Stimulated activated CD4-positive, alpha-beta T cell treated with anti-CD3 and anti-CD28 coated beads, Interleukin-2, amount 100 ng/mL, for 24 hours (primary cell): ENCODE measurements around the gene CTPS1.

Experiments
- DNase-seq, 2 donors: peaks; one replicate each; pipeline ENCODE4 v3.0.0-alpha.2; 2020

CTPS1 gene

DNA sequence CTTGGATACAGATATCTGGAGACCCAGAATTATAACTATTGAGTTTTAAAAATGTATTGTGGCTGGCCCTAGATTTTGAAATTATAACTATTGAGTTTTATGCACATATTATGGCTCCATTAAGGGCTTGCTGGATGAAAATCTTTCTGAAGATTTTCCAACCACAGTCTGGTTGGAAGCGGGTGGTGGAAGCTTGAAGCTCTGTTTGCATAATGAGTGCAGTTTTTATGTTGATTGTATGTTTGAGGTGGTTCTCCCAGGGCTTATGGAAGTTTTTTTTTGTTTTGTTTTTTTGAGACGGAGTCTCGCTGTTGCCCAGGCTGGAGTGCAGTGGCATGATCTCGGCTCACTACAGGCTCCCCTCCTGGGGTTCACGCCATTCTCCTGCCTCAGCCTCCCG is 10.1 kb upstream of the CTPS1 start:
- no peak for DNase-seq

DNA sequence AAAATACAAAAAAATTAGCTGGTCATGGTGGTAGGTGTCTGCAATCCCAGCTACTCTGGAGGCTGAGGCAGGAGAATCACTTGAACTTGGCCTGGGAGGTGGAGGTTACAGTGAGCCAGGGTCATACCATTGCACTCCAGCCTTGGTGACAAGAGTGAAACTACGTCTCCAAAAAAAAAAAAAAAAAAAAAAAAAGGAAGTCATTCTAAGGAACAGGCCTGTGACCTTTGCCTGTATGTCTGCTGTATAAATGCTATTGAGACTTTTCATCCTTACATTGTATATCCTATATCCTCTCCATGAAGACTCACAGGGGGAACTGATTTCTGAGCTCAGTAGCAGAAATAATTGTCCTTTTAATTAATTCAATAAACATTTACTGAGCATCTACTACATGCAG is 7.5 kb upstream of the CTPS1 start:
- no peak for DNase-seq

DNA sequence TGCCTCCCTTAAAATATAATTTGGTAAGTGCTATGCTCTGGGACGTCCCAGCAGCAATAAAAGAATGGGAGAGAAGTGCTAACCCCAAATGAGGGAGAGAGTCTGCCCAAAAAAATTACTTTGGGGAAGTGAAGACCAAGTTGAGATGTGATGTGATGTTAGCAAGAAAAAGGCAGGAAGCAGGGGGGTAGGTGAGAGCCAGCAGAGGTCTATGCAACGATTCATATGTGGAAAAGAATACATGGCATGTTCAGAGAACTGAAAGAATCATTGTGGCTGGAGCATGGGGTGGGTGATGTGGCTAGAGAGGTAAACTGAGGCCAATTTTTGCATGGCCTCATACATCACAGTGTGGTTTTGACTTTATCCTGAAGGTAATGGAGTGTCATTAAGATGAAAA is 5.6 kb upstream of the CTPS1 start:
- no peak for DNase-seq

DNA sequence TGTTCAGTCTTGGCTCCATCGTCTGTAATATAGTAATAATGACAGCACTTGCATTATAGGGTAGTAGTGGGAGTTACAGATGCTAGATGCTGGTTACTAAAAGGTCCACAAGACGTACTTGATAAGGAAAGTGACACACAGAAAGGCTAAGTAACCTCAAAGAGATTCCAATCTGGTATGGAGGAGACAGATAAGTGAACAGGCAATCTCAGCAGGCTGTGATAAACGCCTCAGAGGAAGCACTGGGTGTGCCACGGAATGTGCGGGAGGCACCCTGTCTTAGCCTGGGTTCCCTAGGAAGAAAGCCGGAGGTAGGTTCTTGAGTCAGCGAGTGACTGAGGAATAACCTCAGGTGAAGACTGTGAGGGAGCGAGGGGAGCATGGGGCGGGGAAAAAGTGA is 4.6 kb upstream of the CTPS1 start:
- DNase-seq = no peak

DNA sequence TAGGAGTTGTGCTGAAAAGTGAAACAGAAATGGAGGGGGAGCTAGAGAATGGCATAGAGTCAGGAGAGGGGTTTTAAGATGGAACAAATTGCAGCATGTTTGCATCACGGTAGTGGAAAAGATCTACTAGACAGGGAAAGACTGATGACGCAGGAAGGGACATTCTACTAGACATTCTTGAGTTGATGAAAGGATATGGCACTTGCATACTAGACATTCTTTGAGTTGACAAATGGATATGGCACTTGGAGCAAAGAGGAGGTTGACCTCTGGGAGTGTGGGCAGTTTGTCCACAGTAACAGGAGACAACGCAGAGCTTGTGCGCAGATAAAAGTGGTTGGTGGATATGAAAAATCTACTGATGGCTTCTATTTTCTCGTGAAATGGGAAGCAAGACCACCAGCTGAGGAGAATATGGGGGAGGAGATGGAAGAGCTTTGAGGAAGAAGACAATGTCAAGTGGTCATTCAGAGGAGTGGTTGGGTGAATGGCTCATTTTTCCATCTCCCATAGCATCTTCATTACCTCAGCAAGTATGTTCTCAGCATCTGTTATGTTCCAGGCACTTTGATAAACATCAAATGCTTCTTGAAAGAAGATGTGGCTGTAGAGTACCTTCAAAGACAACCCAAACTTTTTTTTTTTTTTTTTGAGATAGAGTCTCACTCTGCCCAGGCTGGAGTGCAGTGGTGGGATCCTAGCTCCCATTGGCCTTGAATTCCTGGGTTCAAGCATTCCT is 2.4 kb upstream of the CTPS1 start:
- no peak for DNase-seq

DNA sequence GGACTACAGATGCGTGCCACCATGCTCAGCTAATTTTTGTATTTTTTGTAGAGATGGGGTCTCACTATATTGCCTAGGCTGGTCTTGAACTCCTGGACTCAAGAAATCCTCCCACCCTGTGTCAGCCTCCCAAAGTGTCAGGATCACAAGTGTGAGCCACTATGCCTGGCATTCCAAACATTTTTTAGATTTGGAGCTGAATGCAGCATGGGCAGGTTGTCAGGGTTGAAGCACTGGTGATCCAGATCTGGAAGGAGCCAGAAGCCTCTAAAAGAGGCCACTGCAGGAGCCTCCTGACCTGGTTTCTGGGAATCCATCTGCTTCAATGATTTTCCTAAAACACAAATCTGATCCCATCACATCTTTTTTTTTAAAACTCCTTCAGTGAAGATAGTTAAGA is 1.8 kb upstream of the CTPS1 start:
- no peak for DNase-seq

DNA sequence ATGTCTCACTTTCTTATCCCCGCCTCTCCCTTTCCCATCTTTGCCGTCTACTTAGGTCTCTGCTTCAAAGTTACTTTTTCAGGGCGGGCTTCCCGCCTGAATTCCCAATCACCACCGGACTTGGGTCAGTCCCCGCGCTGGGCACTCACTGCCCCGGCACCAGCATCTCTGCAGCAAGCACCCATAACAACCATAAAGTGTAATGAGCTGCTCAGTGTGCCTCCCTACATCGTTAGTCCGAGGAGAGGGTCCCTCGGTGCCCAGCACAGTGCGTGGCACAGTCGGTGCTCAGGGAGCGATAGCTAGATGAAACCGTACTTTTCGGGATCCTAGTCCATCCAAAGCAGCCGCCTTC is 633 bp upstream of the CTPS1 start:
- peak in 1 of 2 donors; percentile 19 for DNase-seq

DNA sequence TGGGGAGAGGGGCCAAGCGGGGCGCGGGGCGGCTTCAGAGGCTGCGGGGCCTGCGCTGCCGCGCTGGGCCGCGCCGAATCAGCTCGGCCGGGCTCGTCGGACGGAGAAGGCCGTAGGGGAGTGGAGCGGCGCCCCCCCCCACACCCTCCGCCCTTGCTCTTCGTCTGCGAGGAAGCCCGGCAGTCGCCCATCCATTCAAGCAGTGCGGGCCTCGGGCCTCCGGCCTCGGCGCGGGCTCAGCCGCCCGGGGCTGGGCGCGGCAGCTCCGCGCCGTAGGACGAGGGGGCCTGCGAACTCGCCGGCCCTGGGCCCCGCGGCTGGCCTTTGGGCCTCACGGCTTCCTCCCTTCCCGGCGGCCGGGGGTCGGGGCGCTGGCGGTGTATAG is 564 bp downstream of the CTPS1 start:
- no peak for DNase-seq

DNA sequence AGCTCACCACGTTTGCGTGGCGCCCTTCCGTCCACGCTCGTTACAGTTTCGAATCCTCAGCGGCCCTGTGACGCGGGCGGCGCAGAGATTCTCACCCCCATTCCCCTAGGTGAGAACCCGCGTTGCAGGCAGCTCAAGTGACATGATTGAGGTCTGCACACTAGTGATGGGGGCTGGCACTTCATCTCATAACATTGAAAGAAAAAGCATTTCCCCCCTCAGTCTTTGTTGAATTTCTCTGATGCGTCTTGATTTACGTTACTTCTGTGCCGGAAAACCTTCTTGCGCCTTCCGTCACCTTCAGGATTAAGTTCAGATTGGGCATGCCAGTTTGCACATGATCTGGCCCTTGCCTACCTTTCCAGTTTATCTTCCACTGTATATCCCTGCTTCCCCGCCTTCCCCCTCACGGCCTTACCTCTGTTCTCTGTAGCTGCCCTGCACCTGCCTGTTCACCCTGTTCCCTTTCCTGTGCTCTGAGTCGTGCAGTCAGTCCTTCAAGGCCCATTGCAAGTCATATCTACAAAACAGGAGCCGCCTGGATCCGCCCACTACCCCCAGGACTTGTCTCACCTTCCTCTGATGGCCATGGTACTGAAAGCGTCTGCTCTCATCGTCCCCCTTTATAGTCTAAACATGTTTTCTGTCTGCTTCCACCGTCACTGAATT is 1.1 kb downstream of the CTPS1 start:
- peak; percentile 58 to 59 for DNase-seq

DNA sequence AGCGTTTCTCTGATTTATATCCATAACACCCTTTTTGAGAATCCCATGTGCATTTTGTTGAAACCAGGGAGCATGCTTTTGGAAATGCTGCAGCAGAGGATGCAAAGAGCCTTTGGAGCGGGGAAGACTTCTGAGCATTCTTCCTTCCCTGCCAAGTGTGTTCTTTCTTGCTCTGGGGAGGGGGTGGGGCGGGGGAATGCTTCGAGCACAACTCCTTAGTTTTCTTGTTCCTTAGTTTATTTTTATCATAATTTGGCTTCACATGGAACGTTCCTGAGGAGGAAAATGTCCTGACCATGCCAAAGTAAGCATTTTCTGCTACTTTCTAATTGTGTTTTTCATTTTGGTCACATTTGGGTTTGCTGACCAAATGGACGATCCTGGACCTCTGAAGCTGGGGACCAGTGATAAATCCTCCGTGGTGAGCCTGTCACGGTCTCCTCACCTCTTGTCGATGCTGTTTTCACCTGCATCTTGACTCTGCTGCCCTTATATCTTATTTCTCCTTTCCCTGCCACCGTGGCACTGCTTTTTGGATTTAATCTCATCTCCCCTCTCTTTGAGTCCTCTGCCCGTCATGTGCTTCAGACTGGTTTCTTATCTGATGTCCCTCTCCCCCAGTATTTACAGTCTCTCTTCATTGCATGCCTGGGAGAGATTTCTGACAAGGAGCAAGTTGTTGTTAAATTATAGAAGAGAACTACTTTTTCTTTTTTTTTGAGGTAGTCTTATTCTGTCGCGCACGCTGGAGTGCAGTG is 2.4 kb downstream of the CTPS1 start:
- no peak for DNase-seq

DNA sequence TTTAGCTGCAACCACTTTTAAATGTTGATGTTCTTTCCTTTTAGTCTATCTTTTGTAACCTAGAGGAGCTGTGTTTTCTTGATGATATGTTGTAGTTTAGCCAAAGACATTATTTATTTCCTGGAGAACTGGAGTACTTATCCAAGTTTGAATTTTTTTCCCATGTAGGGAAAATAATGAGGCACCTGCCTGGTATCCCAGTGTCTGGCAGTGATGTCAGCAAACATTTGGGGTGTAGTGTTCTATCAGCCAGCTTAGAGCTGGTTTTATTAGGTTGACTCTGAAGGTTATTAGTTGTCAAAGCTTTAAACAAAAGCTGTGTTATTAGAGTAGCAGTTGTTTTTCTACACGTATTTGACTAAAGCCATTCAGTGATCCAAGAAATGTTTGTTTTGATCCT is 3.2 kb downstream of the CTPS1 start:
- no peak for DNase-seq

DNA sequence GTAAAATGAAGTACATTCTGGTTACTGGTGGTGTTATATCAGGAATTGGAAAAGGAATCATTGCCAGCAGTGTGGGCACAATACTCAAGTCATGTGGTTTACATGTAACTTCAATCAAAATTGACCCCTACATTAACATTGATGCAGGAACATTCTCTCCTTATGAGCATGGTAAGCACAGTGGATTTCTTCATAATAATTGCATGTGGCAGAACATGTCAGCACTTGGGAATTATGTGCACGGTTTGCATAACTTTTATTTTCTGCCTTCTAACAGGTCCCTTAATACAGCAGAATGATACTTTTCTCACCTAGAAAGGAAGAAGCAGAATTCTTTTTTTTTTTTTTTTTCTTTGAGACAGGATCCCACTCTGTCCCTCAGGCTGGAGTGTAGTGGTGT is 3.8 kb downstream of the CTPS1 start:
- no peak for DNase-seq

DNA sequence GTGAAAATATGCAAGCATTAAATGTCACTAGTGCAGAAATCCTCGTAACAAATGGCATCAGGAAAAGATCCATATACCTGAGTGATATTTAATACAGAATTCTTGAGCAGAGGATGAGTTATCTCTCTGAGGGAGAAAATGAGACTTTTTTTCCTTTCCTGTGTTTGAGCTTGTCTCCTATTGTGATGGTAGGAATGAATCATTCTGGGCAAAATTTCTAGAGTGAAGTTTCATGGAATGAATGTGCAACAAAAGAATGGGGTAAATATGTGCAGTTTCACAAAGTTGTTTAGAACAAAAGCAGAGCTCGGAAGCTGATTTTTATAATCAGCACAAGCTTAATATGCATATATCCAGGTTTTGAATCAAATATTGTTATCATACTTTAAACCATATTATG is 4.6 kb downstream of the CTPS1 start:
- DNase-seq = no peak

DNA sequence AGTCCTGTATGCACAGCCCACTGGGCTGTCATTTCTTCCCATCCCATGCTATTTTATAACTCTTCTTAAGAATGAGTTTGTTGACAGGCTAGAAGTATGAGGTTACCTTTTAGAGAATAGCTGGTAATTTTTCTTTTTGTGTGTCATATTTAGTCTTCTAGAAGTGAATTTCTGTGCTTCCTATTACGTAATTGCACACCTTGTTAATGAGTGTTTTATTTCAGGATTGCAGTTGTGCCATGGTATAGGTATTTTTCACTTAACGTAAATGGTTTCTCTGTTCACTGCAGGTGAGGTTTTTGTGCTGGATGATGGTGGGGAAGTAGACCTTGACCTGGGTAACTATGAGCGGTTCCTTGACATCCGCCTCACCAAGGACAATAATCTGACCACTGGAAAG is 5.0 kb downstream of the CTPS1 start:
- DNase-seq = no peak

DNA sequence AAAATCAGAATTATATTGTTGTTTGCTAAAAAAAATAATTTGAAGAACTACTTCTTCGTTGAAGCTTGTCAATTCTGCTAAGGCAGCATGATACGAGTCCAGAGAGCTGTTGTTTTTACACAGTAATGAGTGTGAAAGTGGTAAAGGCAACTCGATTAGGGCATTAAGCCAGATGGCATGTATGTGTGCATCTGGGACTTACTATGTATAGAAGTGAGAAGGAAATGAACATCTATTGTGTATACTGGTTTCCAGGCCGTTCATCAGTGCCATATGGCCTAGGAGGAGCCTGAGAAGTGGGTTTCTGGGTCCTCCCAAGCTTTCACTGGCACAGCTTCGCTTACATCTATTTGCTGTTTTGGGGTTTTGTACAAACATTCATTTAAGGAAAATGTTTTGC is 5.7 kb downstream of the CTPS1 start:
- DNase-seq = no peak

DNA sequence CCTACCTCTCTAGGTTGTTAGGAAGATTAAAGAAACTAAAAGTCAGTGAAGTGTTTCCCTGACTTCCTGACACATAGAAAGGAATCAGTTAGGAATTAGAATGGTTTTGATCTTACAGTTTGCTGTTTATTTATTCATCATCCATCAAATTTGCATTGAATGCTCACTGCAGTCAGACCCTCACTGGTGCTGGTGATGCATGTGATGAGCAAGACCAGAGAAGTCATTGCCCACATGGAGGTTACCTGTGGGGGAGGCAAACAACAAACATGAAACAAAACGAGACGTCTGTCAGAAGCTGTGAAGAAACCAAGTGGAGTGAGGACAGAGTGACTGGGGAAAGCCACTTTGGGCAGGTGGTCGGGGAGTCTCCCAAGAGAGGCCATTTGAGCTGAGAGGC is 6.4 kb downstream of the CTPS1 start:
- no peak for DNase-seq

DNA sequence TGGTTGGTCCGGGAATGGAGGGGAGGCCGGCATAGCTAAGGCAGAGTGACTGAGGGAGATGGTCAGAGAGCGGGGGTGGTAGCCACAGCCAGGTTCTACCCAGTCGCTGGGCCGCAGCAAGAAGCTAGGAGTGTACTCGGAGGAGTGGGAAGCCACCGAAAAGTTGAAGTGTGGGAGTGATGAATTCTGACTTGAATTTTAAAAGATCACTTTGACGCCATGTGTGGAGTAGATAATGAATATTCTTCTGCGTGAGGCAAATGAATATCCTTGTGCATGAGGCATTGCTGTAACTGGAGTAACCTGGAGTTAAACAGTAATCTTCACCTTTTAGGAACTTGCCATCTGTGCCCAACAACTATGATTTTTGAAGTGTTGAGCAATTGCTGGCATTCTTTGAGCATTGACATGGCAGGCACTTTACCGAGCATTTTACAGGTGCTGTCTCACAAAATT is 6.9 kb downstream of the CTPS1 start:
- DNase-seq = no peak

DNA sequence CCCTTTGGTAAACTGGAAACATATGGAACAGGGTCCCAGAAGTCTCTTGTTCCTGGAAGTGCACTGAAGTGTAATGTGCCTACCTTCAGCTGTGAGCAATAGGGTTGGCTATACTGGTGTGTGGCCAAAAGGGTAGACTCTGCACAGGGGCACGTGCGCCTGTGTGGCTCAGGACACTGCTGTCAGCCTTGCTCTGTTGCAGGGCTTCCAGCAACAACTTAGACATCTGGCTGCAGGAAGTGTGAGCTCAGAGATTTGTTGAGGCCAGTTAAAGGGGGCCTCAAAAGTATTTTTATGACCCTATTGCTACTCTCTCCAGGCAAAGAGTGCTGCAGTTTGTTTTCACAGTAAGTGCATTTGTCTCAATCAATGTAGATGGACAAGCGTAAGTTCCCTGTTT is 7.5 kb downstream of the CTPS1 start:
- no peak for DNase-seq

DNA sequence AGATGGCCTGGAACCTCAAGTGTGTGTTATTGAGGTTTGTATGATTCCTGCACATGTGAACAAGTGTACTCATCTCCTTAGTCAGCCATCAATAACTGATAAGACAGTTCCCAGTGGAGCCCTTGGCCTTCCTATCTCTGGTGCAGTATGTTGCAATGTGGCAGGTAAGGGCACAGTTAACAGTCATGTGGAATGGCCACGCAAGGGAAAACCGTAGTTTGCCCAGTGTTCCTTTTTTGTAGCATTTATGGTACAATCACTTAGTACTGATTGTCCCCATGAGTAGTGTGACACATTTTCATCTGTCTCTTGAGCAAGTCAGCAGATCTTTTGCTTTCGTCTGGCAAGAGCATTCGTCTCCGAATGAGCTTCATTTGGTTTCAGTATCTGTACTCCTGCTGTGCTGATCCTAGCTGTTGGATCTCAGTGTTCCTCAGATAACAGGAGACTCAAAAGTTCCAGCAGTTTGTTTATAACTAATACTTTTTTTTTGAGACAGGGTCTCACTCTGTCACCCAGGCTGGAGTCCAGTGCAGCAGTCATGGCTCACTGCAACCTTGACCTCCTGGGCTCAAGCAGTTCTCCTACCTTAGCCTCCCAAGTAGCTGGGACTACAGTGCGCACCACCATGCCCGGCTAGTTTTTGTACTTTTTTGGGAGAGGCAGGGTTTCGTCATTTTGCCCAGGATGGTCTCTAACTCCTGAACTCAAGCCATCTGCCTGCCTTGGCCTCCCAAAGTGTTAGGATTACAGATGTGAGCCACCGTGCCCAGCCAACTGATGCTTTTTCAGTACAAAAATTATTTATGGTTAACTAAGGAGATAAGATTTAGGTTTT is 8.2 kb downstream of the CTPS1 start:
- no peak for DNase-seq

DNA sequence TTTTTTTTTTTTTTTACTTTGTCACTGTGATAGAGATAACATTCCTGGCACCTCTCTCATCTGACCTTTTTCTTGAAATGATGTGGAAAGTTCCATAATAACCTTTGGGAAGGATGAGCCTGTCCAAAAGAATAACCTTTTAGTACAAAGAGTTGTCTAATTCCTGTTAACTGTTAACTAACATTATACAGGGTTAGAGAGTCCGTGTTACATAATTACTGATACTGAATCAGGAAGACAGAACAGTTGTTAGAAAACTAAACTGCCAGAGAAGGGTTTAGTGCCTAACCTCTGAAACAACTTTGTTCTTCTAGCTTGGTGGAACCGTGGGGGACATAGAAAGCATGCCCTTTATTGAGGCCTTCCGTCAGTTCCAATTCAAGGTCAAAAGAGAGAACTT is 8.8 kb downstream of the CTPS1 start:
- no peak for DNase-seq

DNA sequence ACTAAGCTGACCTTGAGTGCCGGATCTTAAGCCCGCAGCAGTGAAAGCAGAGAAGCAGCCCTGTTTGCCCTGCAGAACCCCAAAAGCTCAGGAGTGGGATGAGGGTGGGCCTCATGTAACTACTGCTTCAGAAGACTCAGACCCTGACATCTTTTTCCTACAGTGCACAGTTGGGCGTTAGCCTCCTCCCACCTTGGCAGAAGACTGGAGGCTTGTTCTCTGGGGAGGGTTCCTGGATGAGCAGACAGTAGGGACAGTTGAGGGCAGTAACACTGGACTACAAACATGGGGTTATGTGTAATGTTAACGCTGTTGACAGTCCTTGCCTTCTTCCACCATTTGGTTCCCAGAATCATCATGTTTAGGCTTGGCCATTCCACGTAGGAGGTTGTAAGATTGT is 9.6 kb downstream of the CTPS1 start:
- no peak for DNase-seq

DNA sequence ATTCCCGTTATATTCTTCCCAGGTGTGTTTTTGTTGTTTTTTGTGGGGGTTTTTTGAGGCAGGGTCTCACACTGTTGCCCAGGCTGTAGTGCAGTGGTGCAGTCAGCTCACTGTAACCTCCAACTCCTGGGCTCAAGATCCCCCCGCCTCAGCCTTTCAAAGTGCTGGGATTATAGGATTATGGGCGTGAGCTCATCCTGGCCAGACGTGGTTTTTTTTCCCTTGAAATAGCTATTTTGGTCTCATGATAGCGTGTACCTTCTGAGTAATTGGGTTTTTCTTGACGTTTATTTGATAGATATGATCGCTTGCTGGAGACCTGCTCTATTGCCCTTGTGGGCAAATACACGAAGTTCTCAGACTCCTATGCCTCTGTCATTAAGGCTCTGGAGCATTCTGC is 17.6 kb downstream of the CTPS1 start:
- DNase-seq = no peak

DNA sequence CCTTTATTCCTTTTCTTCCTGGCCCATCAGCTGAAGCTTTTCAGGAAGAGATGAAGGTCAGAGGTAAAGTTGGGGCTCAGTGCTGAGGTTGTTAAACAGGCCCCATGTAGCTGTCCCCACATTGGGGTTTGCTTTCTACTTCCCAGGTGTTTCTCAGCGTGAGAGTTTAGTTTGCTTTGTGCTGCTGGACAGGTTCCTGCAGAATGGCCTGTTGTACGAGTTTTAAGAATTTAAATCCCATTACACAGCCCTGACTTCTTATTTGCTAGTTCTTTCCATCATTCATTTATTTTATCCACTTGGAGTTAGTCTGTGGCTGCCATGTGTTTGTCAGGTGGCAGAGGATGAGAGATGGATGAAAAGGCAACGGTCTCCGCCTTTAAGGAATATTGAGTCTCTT is 19.2 kb downstream of the CTPS1 start:
- no peak for DNase-seq
